Measurements from ENCODE around the gene PSPC1.

PSPC1 gene

DNA sequence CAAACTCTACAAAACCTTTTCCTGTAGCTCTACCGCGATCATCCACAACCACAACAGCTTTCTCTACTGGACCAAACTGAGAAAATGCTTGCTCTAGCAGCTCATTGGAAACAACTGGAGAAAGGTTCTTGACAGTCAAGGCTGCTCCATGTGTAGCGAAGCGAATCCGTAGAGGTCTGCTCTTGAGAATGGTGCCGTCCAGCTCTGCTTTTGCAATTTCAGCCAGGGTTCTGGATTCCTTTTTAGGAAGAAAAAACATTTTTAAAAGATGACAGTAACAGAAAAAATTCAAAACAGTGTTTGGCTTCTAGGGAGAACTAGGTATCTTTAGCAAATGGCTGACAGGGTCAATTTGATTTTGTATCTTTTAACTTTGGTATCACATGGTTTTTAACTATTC lies 10.4 kb downstream of the PSPC1 start:
- TF ChIP-seq, protein P1, sequence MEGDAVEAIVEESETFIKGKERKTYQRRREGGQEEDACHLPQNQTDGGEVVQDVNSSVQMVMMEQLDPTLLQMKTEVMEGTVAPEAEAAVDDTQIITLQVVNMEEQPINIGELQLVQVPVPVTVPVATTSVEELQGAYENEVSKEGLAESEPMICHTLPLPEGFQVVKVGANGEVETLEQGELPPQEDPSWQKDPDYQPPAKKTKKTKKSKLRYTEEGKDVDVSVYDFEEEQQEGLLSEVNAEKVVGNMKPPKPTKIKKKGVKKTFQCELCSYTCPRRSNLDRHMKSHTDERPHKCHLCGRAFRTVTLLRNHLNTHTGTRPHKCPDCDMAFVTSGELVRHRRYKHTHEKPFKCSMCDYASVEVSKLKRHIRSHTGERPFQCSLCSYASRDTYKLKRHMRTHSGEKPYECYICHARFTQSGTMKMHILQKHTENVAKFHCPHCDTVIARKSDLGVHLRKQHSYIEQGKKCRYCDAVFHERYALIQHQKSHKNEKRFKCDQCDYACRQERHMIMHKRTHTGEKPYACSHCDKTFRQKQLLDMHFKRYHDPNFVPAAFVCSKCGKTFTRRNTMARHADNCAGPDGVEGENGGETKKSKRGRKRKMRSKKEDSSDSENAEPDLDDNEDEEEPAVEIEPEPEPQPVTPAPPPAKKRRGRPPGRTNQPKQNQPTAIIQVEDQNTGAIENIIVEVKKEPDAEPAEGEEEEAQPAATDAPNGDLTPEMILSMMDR (IDR thresholded peaks at IDR 0.05) = no peak

DNA sequence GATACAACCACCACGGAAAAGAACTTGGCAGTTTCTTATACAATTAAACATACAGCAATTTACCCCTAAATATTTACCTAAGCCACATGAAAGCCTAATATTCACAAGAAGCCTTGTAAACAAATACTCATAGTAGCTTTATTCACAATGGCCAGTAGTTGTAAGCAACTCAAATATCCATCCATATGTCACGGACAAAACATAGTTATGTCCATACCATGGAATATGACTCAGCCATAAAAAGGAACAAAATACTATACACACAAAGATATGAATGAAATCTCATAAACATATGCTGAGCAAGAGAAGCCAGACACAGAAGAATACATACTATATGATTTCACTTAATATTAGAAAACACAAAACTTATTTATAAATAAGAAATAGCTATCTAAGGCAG lies 12.9 kb downstream of the PSPC1 start:
- TF ChIP-seq, protein P1 (IDR thresholded peaks at IDR 0.05) = no peak

DNA sequence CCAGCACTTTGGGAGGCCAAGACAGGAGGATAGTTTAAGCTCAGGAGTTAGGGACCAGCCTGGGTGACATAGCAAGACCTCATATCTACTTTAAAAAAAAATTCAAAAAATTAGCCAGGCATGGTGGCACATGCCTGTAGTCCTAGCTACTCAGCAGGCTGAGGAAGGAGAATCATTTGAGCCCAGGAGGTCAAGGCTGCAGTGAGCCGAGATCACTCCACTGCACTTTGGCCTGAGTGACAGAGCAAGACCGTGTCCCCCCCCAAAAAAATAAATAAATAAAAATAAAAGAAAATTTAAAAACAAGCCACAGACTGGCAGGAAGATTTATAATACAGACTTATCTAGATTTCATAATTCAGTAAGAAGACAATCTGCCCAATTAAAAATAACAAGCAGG lies 14.8 kb downstream of the PSPC1 start:
- TF ChIP-seq, protein P1 (IDR thresholded peaks at IDR 0.05) = no peak

DNA sequence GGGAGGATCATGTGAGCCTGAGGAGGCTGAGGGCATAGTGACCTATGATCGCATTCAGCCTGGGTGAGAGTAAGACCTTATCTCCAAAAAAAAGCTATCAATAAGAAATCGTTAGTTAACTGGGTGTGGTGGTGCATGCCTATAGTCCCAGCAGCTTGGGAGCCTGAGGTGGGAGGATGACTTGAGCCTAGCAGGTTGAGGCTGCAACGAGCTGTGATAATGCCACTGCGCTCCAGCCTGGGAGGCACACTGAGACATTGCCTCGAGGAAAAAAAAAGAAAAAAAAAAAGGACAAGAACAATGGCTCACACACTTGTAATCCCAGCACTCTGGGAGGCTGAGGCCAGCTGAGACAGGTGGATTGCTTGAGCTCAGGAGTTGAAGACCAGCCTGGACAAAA lies 16.2 kb downstream of the PSPC1 start:
- TF ChIP-seq, protein P1 (IDR thresholded peaks at IDR 0.05) = no peak

DNA sequence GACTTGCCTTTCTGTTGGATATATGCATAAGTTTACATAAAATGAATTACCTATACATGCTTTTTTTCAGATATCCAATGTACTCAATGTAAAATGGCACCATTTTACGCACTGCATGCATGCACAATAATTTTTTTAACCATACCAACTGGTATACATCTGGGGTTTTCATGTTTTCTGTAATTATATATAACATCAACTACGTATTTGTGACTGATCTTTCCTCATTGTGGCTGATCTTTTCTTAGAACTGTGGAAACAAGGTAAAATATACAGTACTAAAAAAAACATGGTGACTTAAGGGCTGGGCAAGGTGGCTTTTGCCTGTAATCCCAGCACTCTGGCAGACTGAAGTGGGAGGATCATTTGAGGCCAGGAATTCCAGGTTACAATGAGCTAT lies 18.5 kb downstream of the PSPC1 start:
- TF ChIP-seq, protein P1 (IDR thresholded peaks at IDR 0.05) = no peak

DNA sequence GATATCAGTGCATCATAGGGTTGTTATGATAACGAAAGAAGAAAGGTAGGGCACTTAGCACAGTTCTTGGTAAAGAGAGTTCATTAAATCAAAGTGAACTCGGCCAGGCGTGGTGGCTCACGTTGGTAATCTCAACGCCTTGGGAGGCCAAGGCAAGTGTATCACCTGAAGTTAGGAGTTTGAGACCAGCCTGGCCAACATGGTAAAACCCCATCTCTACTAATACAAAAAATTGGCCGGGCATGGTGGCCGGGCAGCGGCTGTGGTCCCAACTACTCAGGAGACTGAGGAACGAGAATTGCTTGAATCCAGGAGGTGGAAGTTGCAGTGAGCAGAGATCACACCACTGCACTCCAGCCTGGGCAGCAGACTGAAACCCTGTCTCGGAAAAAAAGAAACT lies 19.1 kb downstream of the PSPC1 start:
- TF ChIP-seq, protein P1 (IDR thresholded peaks at IDR 0.05) = no peak

DNA sequence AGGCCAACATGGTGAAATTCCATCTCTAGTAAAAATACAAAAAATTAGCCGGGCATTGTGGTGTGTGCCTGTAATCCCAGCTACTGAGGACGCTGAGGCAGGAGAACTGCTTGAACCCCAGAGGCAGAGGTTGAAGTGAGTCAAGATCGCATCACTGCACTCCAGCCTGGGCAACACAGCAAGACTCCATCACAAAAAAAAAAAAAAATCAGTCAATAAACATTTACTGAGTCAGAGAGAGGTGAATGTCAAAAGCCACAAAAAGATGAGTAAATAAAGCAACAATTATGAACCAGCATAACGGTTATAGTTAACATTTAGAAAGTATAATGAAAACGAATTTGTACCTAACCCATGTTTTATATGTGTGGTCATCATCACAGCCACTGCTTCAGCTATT lies 23.1 kb downstream of the PSPC1 start:
- TF ChIP-seq, protein P1 (IDR thresholded peaks at IDR 0.05) = no peak

DNA sequence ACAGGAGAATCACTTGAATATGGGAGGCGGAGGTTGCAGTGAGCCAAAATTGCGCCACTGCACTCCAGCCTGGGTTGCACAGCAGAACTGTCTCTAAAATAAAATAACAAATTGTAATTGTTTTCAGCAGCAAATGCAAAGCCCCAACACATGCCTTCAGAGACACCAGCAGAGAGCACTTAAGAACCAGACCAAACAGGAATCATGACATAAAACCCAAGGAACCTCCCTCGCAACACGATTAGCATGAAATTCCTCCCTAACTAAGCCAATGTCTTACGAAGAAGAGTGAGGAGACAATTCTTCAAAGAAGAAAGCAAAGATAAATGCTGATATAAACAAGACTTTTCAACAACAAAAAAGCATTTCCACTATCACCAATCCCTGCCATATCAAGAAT lies 40.1 kb downstream of the PSPC1 start:
- TF ChIP-seq, protein P1 (IDR thresholded peaks at IDR 0.05) = no peak

Measured in LNCAP (cell line).